HEK293T (cell line): ENCODE data around the gene APRT.
A peak's percentile ranks its signal among the peaks of the same experiment; 100 is the strongest.

Experiments used
- ARNT ChIP-seq: fragments of 450-650 bp; IDR thresholded peaks from 2 replicates; pipeline ENCODE4 v1.6.1; 2017; ENCODE audit warnings: mild to moderate bottlenecking
- BHLHE40 ChIP-seq: fragments of 450-650 bp; IDR thresholded peaks from 2 replicates; pipeline ENCODE4 v1.6.1; 2016; ENCODE audit warnings: mild to moderate bottlenecking, moderate library complexity, borderline replicate concordance
- CTBP1 ChIP-seq: fragments of 450-650 bp; IDR thresholded peaks from 2 replicates; pipeline ENCODE4 v1.6.1; 2016; ENCODE audit warnings: borderline replicate concordance
- ELF4 ChIP-seq: fragments of 450-650 bp; IDR thresholded peaks from 2 replicates; pipeline ENCODE4 v1.6.1; 2017; ENCODE audit warnings: antibody characterized with exemption
- FOXA1 ChIP-seq: fragments of 450-650 bp; IDR thresholded peaks from 2 replicates; pipeline ENCODE4 v1.6.1; 2016; ENCODE audit warnings: mild to moderate bottlenecking
- FOXK2 ChIP-seq: fragments of 450-650 bp; IDR thresholded peaks from 2 replicates; pipeline ENCODE4 v1.6.1; 2016; ENCODE audit warnings: mild to moderate bottlenecking
- FOXM1 ChIP-seq: fragments of 450-650 bp; IDR thresholded peaks from 2 replicates; pipeline ENCODE4 v1.6.1; 2017; ENCODE audit warnings: mild to moderate bottlenecking, borderline replicate concordance
- HDGF ChIP-seq: fragments of 450-650 bp; IDR thresholded peaks from 2 replicates; pipeline ENCODE4 v1.6.1; 2017; ENCODE audit warnings: antibody characterized with exemption, borderline replicate concordance
- L3MBTL2 ChIP-seq: fragments of 450-650 bp; conservative IDR thresholded peaks from 2 replicates; pipeline ENCODE4 v1.6.1; 2016; ENCODE audit warnings: mild to moderate bottlenecking
- LEF1 ChIP-seq: fragments of 450-650 bp; IDR thresholded peaks from 2 replicates; pipeline ENCODE4 v1.6.1; 2017; ENCODE audit warnings: mild to moderate bottlenecking, borderline replicate concordance
- NFRKB ChIP-seq: fragments of 450-650 bp; IDR thresholded peaks from 2 replicates; pipeline ENCODE4 v1.6.1; 2016; ENCODE audit warnings: mild to moderate bottlenecking, moderate library complexity
- SP1 ChIP-seq: fragments of 450-650 bp; IDR thresholded peaks from 2 replicates; pipeline ENCODE4 v1.6.1; 2017
- SUZ12 ChIP-seq: fragments of 450-650 bp; IDR thresholded peaks from 2 replicates; pipeline ENCODE4 v1.6.1; 2016; ENCODE audit warnings: mild to moderate bottlenecking
- ZNF384 ChIP-seq: fragments of 450-650 bp; IDR thresholded peaks from 2 replicates; pipeline ENCODE4 v1.6.1; 2016

- TF ChIP-seq FOXK2: no peak
- no peak for TF ChIP-seq SUZ12
- TF ChIP-seq SP1: no peak
- TF ChIP-seq FOXA1: no peak
- no peak for TF ChIP-seq ZNF384
- TF ChIP-seq HDGF: no peak
- TF ChIP-seq LEF1: no peak
- no peak for TF ChIP-seq ELF4
- TF ChIP-seq FOXM1: no peak
- no peak for TF ChIP-seq NFRKB
- no peak for TF ChIP-seq ARNT
- peak; percentile 68 for TF ChIP-seq L3MBTL2
- no peak for TF ChIP-seq CTBP1
- no peak for TF ChIP-seq BHLHE40
Measured at GRCh38 chr16:88777471-88778270, 34.1 kb downstream of the APRT start.
